CD14-positive monocyte (primary cell): ENCODE data around the gene OR13J1. TPM values are rescaled to one million over a fixed set of nuclear protein-coding genes. Genes with fewer than 3 reads are reported as not detected.

Experiments used
- DNase-seq, 3 donors: peaks; one replicate each; pipeline ENCODE4 v3.0.0-alpha.2; 2011 to 2022
- H2AFZ ChIP-seq: 2 replicates; pipeline ENCODE4 v1.6.0; 2012; ENCODE audit warnings: mild to moderate bottlenecking, low read depth, low read length, inconsistent platforms; ENCODE audit not compliant: insufficient read depth, poor library complexity, severe bottlenecking
- H3K27ac ChIP-seq, 2 donors: 1 replicate in 1 of 2; 2 replicates in 1 of 2; pipeline ENCODE4 v1.5.1; 2012 to 2013; ENCODE audit warnings: low read length in 2 of 2, control low read depth in 1 of 2, inconsistent platforms in 1 of 2, low read depth in 1 of 2, mild to moderate bottlenecking in 1 of 2
- H3K27me3 ChIP-seq, 2 donors: one replicate each; pipeline versions ENCODE4 v1.6.0 to v1.6.1; 2011 to 2013; ENCODE audit warnings: low read length in 2 of 2; ENCODE audit not compliant: control insufficient read depth in 2 of 2, insufficient read depth in 2 of 2
- H3K36me3 ChIP-seq, 2 donors: replicated peaks in 1 of 2; 1 replicate in 1 of 2; 2 replicates in 1 of 2; pipeline versions ENCODE4 v1.5.1 to v1.6.1; 2012 to 2013; ENCODE audit warnings: low read length in 2 of 2, control low read depth in 1 of 2, inconsistent platforms in 1 of 2, mild to moderate bottlenecking in 1 of 2; ENCODE audit not compliant: insufficient read depth in 2 of 2, control insufficient read depth in 1 of 2
- H3K4me1 ChIP-seq, 2 donors: 1 replicate in 1 of 2; 2 replicates in 1 of 2; pipeline versions ENCODE4 v1.5.1 to v1.6.1; 2012 to 2013; ENCODE audit warnings: low read length in 2 of 2, control low read depth in 1 of 2, inconsistent platforms in 1 of 2, mild to moderate bottlenecking in 1 of 2, moderate library complexity in 1 of 2; ENCODE audit not compliant: insufficient read depth in 2 of 2, control insufficient read depth in 1 of 2
- H3K4me2 ChIP-seq: replicated peaks from 2 replicates; pipeline ENCODE3; 2012; ENCODE audit warnings: low read length, moderate library complexity, mild to moderate bottlenecking; ENCODE audit not compliant: poor library complexity, severe bottlenecking; ENCODE audit errors: extremely low read depth
- H3K4me3 ChIP-seq, 3 experiments: fragments of 200-600 bp in 1 of 3; sonication (generic) in 1 of 3; replicated peaks in 1 of 3; 1 replicate in 2 of 3; 2 replicates in 1 of 3; pipeline ENCODE4 v1.5.1; 2011 to 2013; ENCODE audit warnings: low read length in 3 of 3, mild to moderate bottlenecking in 3 of 3, control low read depth in 2 of 3, low read depth in 2 of 3, inconsistent platforms in 1 of 3, moderate library complexity in 1 of 3
- H3K79me2 ChIP-seq: 2 replicates; pipeline ENCODE4 v1.6.0; 2012; ENCODE audit warnings: mild to moderate bottlenecking, control low read depth, inconsistent platforms, low read length, moderate library complexity; ENCODE audit not compliant: insufficient read depth
- H3K9ac ChIP-seq: 2 replicates; pipeline ENCODE4 v1.6.0; 2017; ENCODE audit warnings: low read length, mild to moderate bottlenecking; ENCODE audit not compliant: insufficient read depth, poor library complexity, severe bottlenecking
- H3K9me3 ChIP-seq, 2 donors: replicated peaks in 1 of 2; 1 replicate in 1 of 2; 2 replicates in 1 of 2; pipeline versions ENCODE4 v1.5.1 to v1.6.1; 2012 to 2013; ENCODE audit warnings: low read length in 2 of 2, control low read depth in 1 of 2; ENCODE audit not compliant: control insufficient read depth in 1 of 2, insufficient read depth in 1 of 2
- H4K20me1 ChIP-seq: 2 replicates; pipeline ENCODE4 v1.6.0; 2012; ENCODE audit warnings: mild to moderate bottlenecking, low read length, control low read depth, moderate library complexity; ENCODE audit not compliant: insufficient read depth
- H3K27ac Mint-ChIP-seq, 7 donors: one replicate each; pipeline ENCODE4 v1.8.0; 2020; ENCODE audit warnings: mild to moderate bottlenecking in 7 of 7, mixed read lengths in 7 of 7, moderate library complexity in 6 of 7, inconsistent platforms in 2 of 7
- H3K27me3 Mint-ChIP-seq, 3 donors: one replicate each; pipeline ENCODE4 v1.8.0; 2021 to 2022; ENCODE audit warnings: low read depth in 3 of 3, mild to moderate bottlenecking in 3 of 3, mixed read lengths in 3 of 3, moderate library complexity in 3 of 3, inconsistent platforms in 1 of 3
- H3K36me3 Mint-ChIP-seq, 2 donors: one replicate each; pipeline ENCODE4 v1.8.0; 2020; ENCODE audit warnings: mixed read lengths in 2 of 2, inconsistent platforms in 1 of 2, mild to moderate bottlenecking in 1 of 2
- H3K4me1 Mint-ChIP-seq: one replicate; pipeline ENCODE4 v1.8.0; 2020; ENCODE audit warnings: mild to moderate bottlenecking, mixed read lengths
- H3K4me3 Mint-ChIP-seq, 2 donors: one replicate each; pipeline ENCODE4 v1.8.0; 2020; ENCODE audit warnings: mild to moderate bottlenecking in 2 of 2, mixed read lengths in 2 of 2, moderate library complexity in 1 of 2
- H3K9me3 Mint-ChIP-seq, 7 donors: one replicate each; pipeline ENCODE4 v1.8.0; 2020 to 2022; ENCODE audit warnings: mixed read lengths in 7 of 7, mild to moderate bottlenecking in 6 of 7, moderate library complexity in 6 of 7, inconsistent platforms in 2 of 7
- WGBS: methylation state at CpG from one replicate; pipeline ENCODE4 v1.1.5; 2013; ENCODE audit warnings: missing lambda C conversion rate; ENCODE audit not compliant: insufficient coverage; 5-methylcytosine and 5-hydroxymethylcytosine counted together
- intact Hi-C, 2 donors: fragments of 100-400 bp; cut with micrococcal nuclease; formaldehyde crosslinking; loops; one replicate each; pipeline versions ENCODE4 v1.15.0 to v1.15.1; 2023
- polyA plus RNA-seq, 3 donors: library from polyadenylated mRNA; depleted of rRNA in 1 of 3; unstranded in 2 of 3; stranded (reverse) in 1 of 3; fragments of 300-500 nt in 2 of 3; fragments of >200 nt in 1 of 3; fragmentation: Illumina TruSeq in 2 of 3; gene quantifications; 1 replicate in 2 of 3; 2 replicates in 1 of 3; pipeline ENCODE4 v1.2.3, GENCODE V29; 2012 to 2021
- TF ChIP-seq, protein P1 (sequence below): fragments of 200-600 bp; IDR thresholded peaks from one replicate; pipeline ENCODE4 v1.8.0; 2022; ENCODE audit warnings: antibody characterized with exemption, mild to moderate bottlenecking

The OR13J1 gene
- polyA plus RNA-seq, 3 donors, result not detected

DNA sequence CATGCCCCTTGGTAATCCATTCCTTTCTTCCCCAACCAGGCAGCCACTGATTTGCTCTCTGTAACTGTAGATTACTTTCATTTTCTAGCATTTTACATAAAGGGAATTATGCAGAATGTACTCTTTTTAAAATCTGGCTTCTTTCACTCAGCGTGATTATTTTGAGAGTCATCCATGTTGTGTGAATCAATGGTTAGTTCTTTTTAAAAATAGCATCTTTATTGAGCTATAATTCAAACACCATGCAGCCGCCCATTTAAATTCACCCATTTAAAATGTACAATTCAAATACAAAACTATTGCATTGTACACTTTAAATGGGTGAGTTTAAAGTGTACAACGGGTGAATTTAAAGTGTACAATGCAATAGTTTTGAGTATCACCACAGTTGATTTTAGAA, 2.3 kb upstream of the OR13J1 start:
- peaks cover 4 to 22% of the 10 kb centered on the region in 2 donors for H3K27me3 ChIP-seq
- no CpG with 5 or more reads among the region's 3 CpGs for WGBS
- no peaks in the 10 kb centered on the region for H4K20me1 ChIP-seq
- intact Hi-C loops, result loop anchor here in 1 of 2 donors (5.0 kb wide), 1 partner anchor 45 kb away; the partner anchor contains the start of genes FAM221B and TMEM8B
- Mint-ChIP-seq H3K4me3 (no peak overlapping the region), H3K36me3 (peaks cover 0 to 2% of the 10 kb centered on the region in 2 donors), H3K27ac (no peak overlapping the region), H3K9me3 (peaks cover 6 to 21% (median 16%) of the 10 kb centered on the region in 7 donors), H3K27me3 (peaks cover 12 to 22% (median 13%) of the 10 kb centered on the region in 3 donors), H3K4me1 (peaks cover 4% of the 10 kb centered on the region)
- no peak overlapping the region for H3K27ac ChIP-seq
- no peaks in the 10 kb centered on the region for H3K36me3 ChIP-seq
- TF ChIP-seq, protein P1, sequence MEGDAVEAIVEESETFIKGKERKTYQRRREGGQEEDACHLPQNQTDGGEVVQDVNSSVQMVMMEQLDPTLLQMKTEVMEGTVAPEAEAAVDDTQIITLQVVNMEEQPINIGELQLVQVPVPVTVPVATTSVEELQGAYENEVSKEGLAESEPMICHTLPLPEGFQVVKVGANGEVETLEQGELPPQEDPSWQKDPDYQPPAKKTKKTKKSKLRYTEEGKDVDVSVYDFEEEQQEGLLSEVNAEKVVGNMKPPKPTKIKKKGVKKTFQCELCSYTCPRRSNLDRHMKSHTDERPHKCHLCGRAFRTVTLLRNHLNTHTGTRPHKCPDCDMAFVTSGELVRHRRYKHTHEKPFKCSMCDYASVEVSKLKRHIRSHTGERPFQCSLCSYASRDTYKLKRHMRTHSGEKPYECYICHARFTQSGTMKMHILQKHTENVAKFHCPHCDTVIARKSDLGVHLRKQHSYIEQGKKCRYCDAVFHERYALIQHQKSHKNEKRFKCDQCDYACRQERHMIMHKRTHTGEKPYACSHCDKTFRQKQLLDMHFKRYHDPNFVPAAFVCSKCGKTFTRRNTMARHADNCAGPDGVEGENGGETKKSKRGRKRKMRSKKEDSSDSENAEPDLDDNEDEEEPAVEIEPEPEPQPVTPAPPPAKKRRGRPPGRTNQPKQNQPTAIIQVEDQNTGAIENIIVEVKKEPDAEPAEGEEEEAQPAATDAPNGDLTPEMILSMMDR, result no peak
- H3K4me2 ChIP-seq, result no peak overlapping the region
- no peaks in the 10 kb centered on the region for H3K4me1 ChIP-seq
- no peaks in the 10 kb centered on the region for H3K79me2 ChIP-seq
- no peak for DNase-seq
- peaks cover 0 to 15% of the 10 kb centered on the region in 2 donors for H3K9me3 ChIP-seq
- H3K4me3 ChIP-seq, result no peak overlapping the region
- no peak overlapping the region for H3K9ac ChIP-seq
- no peak overlapping the region for H2AFZ ChIP-seq

DNA sequence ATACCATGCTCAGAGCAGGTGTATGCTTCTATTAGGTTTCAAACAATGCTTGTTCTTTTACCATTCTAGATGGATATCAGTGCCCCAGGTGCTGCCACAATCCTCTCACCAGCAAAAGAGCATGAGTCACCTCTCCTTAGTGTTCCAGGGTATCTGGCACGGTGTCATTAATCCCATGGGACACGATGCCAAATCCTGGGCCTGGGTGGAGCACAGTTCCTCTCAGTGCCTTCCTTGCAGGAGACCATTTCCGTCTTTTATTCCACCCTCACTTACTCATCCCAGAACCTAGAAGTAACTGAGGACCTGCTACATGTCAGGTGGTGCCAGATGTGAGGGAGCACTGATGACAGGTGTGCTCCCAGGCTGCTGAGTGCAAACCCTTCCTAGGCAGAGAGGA, 1.3 kb upstream of the OR13J1 start:
- Histone ChIP-seq H3K27ac (no peak overlapping the region), H3K9ac (no peak overlapping the region), H2AFZ (no peak overlapping the region), H3K79me2 (no peaks in the 10 kb centered on the region), H3K4me3 (no peak overlapping the region), H3K36me3 (no peaks in the 10 kb centered on the region), H3K4me1 (no peaks in the 10 kb centered on the region), H4K20me1 (no peaks in the 10 kb centered on the region), H3K27me3 (peaks cover 4 to 19% of the 10 kb centered on the region in 2 donors), H3K4me2 (no peak overlapping the region), H3K9me3 (peaks cover 0 to 6% of the 10 kb centered on the region in 2 donors)
- H3K36me3 Mint-ChIP-seq, result peaks cover 0 to 2% of the 10 kb centered on the region in 2 donors
- TF ChIP-seq, protein P1, result no peak
- no peak overlapping the region for H3K27ac Mint-ChIP-seq
- 100% methylated on average over 2 of the region's 3 CpGs for WGBS
- H3K4me1 Mint-ChIP-seq, result peaks cover 4% of the 10 kb centered on the region
- peaks cover under 1 to 11% (median 7%) of the 10 kb centered on the region in 7 donors for H3K9me3 Mint-ChIP-seq
- H3K27me3 Mint-ChIP-seq, result peaks cover 12 to 20% (median 12%) of the 10 kb centered on the region in 3 donors
- intact Hi-C loops, result loop anchor here in 1 of 2 donors (5.0 kb wide), 1 partner anchor 44 kb away; the partner anchor contains the start of genes FAM221B and TMEM8B
- DNase-seq, result no peak
- no peak overlapping the region for H3K4me3 Mint-ChIP-seq
